Activated CD4-positive, alpha-beta T cell treated with anti-CD3 and anti-CD28 coated beads, Interleukin-2, amount 10 ng/mL, durations not matched to agents 7 days and 5 days (primary cell): ENCODE results near the gene ACACB. TPM values are rescaled to one million over a fixed set of nuclear protein-coding genes. Genes with fewer than 3 reads are reported as not detected.

Experiments used
- CTCF ChIA-PET: fragments of 350-600 bp; sonication (Branson Sonifier 250); formaldehyde crosslinking; loops from one replicate; lab custom pipeline; 2021; ENCODE audit warnings: antibody characterized with exemption; lab: Charles Lee
- POLR2A ChIA-PET: fragments of 350-600 bp; sonication (Branson Sonifier 250); formaldehyde crosslinking; loops from one replicate; lab custom pipeline; 2021; ENCODE audit warnings: antibody characterized with exemption; lab: Charles Lee
- DNase-seq: peaks from one replicate; pipeline ENCODE4 v3.0.0-alpha.2; 2020
- H3K27ac Mint-ChIP-seq: one replicate; pipeline ENCODE4 v1.8.0; 2021; ENCODE audit warnings: mild to moderate bottlenecking, moderate library complexity, mixed read lengths
- H3K27me3 Mint-ChIP-seq: one replicate; pipeline ENCODE4 v1.8.0; 2021; ENCODE audit warnings: mixed read lengths
- H3K36me3 Mint-ChIP-seq: one replicate; pipeline ENCODE4 v1.8.0; 2021; ENCODE audit warnings: low read depth, mixed read lengths
- H3K4me1 Mint-ChIP-seq: one replicate; pipeline ENCODE4 v1.8.0; 2021; ENCODE audit warnings: mixed read lengths
- H3K4me3 Mint-ChIP-seq: one replicate; pipeline ENCODE4 v1.8.0; 2021; ENCODE audit warnings: mild to moderate bottlenecking, moderate library complexity, mixed read lengths
- H3K9me3 Mint-ChIP-seq: one replicate; pipeline ENCODE4 v1.8.0; 2021; ENCODE audit warnings: mixed read lengths
- total RNA-seq, 2 experiments: library from RNA; stranded (reverse); gene quantifications; one replicate each; pipeline ENCODE4 v1.2.3, GENCODE V29; 2021

ACACB gene
- total RNA-seq, 2 experiments from 2014 or later = 10.3 to 13.3 TPM

GRCh38 chr12:109261087-109261486 is 144.7 kb downstream of the ACACB start:
- H3K36me3 Mint-ChIP-seq = no peaks in the 10 kb centered on the region
- CTCF ChIA-PET = interaction anchor here (0.7 kb wide), 1 partner anchor 37 kb away, joined by 3 read pairs; no protein-coding TSS in a partner anchor
- H3K4me3 Mint-ChIP-seq = no peak overlapping the region
- H3K4me1 Mint-ChIP-seq = no peaks in the 10 kb centered on the region
- H3K27ac Mint-ChIP-seq = no peak overlapping the region
- no peak for DNase-seq
- POLR2A ChIA-PET = no interaction called here
- no peaks in the 10 kb centered on the region for H3K9me3 Mint-ChIP-seq
- H3K27me3 Mint-ChIP-seq = no peaks in the 10 kb centered on the region

GRCh38 chr12:109261939-109262338 is 145.6 kb downstream of the ACACB start:
- POLR2A ChIA-PET = no interaction called here
- Mint-ChIP-seq H3K4me1 (no peaks in the 10 kb centered on the region), H3K4me3 (no peak overlapping the region), H3K27ac (no peak overlapping the region), H3K36me3 (no peaks in the 10 kb centered on the region), H3K9me3 (no peaks in the 10 kb centered on the region), H3K27me3 (no peaks in the 10 kb centered on the region)
- CTCF ChIA-PET = interaction anchor here (0.7 kb wide), 1 partner anchor 36 kb away, joined by 3 read pairs; no protein-coding TSS in a partner anchor
- no peak for DNase-seq

- Mint-ChIP-seq H3K27ac (no peak overlapping the region), H3K4me3 (no peak overlapping the region), H3K27me3 (no peaks in the 10 kb centered on the region), H3K9me3 (no peaks in the 10 kb centered on the region), H3K4me1 (no peaks in the 10 kb centered on the region), H3K36me3 (no peaks in the 10 kb centered on the region)
- POLR2A ChIA-PET = no interaction called here
- CTCF ChIA-PET = interaction anchor here (0.8 kb wide), 1 partner anchor 123 kb away, joined by 3 read pairs; no protein-coding TSS in a partner anchor
- no peak for DNase-seq
These were observed 147.1 kb downstream of the ACACB start for GRCh38 chr12:109263439-109263838.

GRCh38 chr12:109264095-109264942 is 147.9 kb downstream of the ACACB start:
- POLR2A ChIA-PET = no interaction called here
- no peaks in the 10 kb centered on the region for H3K4me1 Mint-ChIP-seq
- CTCF ChIA-PET = interaction anchor here (0.6 to 0.8 kb wide), 2 partner anchors 122 to 1206 kb away, joined by 3 read pairs; no protein-coding TSS in a partner anchor

GRCh38 chr12:109264943-109265650 is 148.7 kb downstream of the ACACB start:
- CTCF ChIA-PET = interaction anchor here (0.7 kb wide), 1 partner anchor 126 kb away, joined by 3 read pairs; no protein-coding TSS in a partner anchor

More at GRCh38 chr12:109264095-109264942, 147.9 kb downstream of the ACACB start:
- peak; percentile 38 for DNase-seq
- H3K27ac Mint-ChIP-seq = no peak overlapping the region
- H3K27me3 Mint-ChIP-seq = no peaks in the 10 kb centered on the region
- no peak overlapping the region for H3K4me3 Mint-ChIP-seq
- H3K36me3 Mint-ChIP-seq = no peaks in the 10 kb centered on the region
- H3K9me3 Mint-ChIP-seq = no peaks in the 10 kb centered on the region

GRCh38 chr12:109266106-109266879 is 149.9 kb downstream of the ACACB start:
- Mint-ChIP-seq H3K27ac (no peak overlapping the region), H3K4me1 (no peaks in the 10 kb centered on the region), H3K36me3 (no peaks in the 10 kb centered on the region), H3K4me3 (no peak overlapping the region), H3K27me3 (no peaks in the 10 kb centered on the region), H3K9me3 (peaks cover 3% of the 10 kb centered on the region)
- ChIA-PET CTCF (interaction anchor here (0.7 kb wide), 1 partner anchor 125 kb away, joined by 3 read pairs; no protein-coding TSS in a partner anchor), POLR2A (no interaction called here)
- DNase-seq = no peak

More at GRCh38 chr12:109264943-109265650, 148.7 kb downstream of the ACACB start:
- Mint-ChIP-seq H3K36me3 (no peaks in the 10 kb centered on the region), H3K4me3 (no peak overlapping the region), H3K9me3 (no peaks in the 10 kb centered on the region), H3K27ac (no peak overlapping the region), H3K4me1 (no peaks in the 10 kb centered on the region), H3K27me3 (no peaks in the 10 kb centered on the region)
- no peak for DNase-seq
- POLR2A ChIA-PET = no interaction called here

GRCh38 chr12:109267361-109267760 is 151.0 kb downstream of the ACACB start:
- ChIA-PET CTCF (interaction anchor here (0.9 kb wide), 1 partner anchor 11 kb away, joined by 4 read pairs; no protein-coding TSS in a partner anchor), POLR2A (no interaction called here)
- Mint-ChIP-seq H3K27ac (no peak overlapping the region), H3K4me1 (no peaks in the 10 kb centered on the region), H3K27me3 (no peaks in the 10 kb centered on the region), H3K36me3 (no peaks in the 10 kb centered on the region), H3K9me3 (peaks cover 3% of the 10 kb centered on the region), H3K4me3 (no peak overlapping the region)
- no peak for DNase-seq

GRCh38 chr12:109268896-109269295 is 152.5 kb downstream of the ACACB start:
- no peak for DNase-seq
- no peak overlapping the region for H3K4me3 Mint-ChIP-seq
- ChIA-PET CTCF (interaction anchor here (0.9 kb wide), 1 partner anchor 9 kb away, joined by 4 read pairs; no protein-coding TSS in a partner anchor), POLR2A (no interaction called here)
- H3K36me3 Mint-ChIP-seq = no peaks in the 10 kb centered on the region
- H3K27ac Mint-ChIP-seq = no peak overlapping the region
- peaks cover 3% of the 10 kb centered on the region for H3K27me3 Mint-ChIP-seq
- no peaks in the 10 kb centered on the region for H3K4me1 Mint-ChIP-seq
- peaks cover 3% of the 10 kb centered on the region for H3K9me3 Mint-ChIP-seq

- CTCF ChIA-PET = interaction anchor here (0.9 kb wide), 1 partner anchor 10 kb away, joined by 4 read pairs; no protein-coding TSS in a partner anchor
- no peak overlapping the region for H3K27ac Mint-ChIP-seq
- peaks cover 3% of the 10 kb centered on the region for H3K27me3 Mint-ChIP-seq
- POLR2A ChIA-PET = no interaction called here
- DNase-seq = no peak
- H3K9me3 Mint-ChIP-seq = peaks cover 3% of the 10 kb centered on the region
- H3K4me1 Mint-ChIP-seq = no peaks in the 10 kb centered on the region
- no peaks in the 10 kb centered on the region for H3K36me3 Mint-ChIP-seq
- no peak overlapping the region for H3K4me3 Mint-ChIP-seq
These were observed 153.0 kb downstream of the ACACB start for GRCh38 chr12:109269428-109269827.

GRCh38 chr12:109270494-109270893 is 154.1 kb downstream of the ACACB start:
- CTCF ChIA-PET = no interaction called here
- Mint-ChIP-seq H3K27me3 (peaks cover 3% of the 10 kb centered on the region), H3K4me3 (no peak overlapping the region), H3K4me1 (no peaks in the 10 kb centered on the region), H3K36me3 (no peaks in the 10 kb centered on the region), H3K9me3 (peaks cover 3% of the 10 kb centered on the region), H3K27ac (no peak overlapping the region)
- no peak for DNase-seq
- POLR2A ChIA-PET = no interaction called here

- DNase-seq = no peak
These were observed 155.0 kb downstream of the ACACB start for GRCh38 chr12:109271418-109271817.

GRCh38 chr12:109273354-109273753 is 157.0 kb downstream of the ACACB start:
- POLR2A ChIA-PET = no interaction called here
- peaks cover 4% of the 10 kb centered on the region for H3K4me1 Mint-ChIP-seq
- peaks cover 3% of the 10 kb centered on the region for H3K27me3 Mint-ChIP-seq
- no peak overlapping the region for H3K27ac Mint-ChIP-seq
- H3K9me3 Mint-ChIP-seq = peaks cover 3% of the 10 kb centered on the region
- no peak for DNase-seq
- CTCF ChIA-PET = no interaction called here
- no peaks in the 10 kb centered on the region for H3K36me3 Mint-ChIP-seq
- H3K4me3 Mint-ChIP-seq = no peak overlapping the region

More at GRCh38 chr12:109271418-109271817, 155.0 kb downstream of the ACACB start:
- peaks cover 3% of the 10 kb centered on the region for H3K27me3 Mint-ChIP-seq
- no peaks in the 10 kb centered on the region for H3K4me1 Mint-ChIP-seq
- H3K9me3 Mint-ChIP-seq = peaks cover 3% of the 10 kb centered on the region
- POLR2A ChIA-PET = no interaction called here
- H3K27ac Mint-ChIP-seq = no peak overlapping the region
- no peak overlapping the region for H3K4me3 Mint-ChIP-seq
- no peaks in the 10 kb centered on the region for H3K36me3 Mint-ChIP-seq
- CTCF ChIA-PET = no interaction called here
